HL-60/S4 treated with phorbol 12-myristate 13-acetate at 8.2 ng/mL for 4 days and 3 days (cell line): ENCODE measurements around the gene BARHL2.

Experiments used
- in situ Hi-C: fragments of 300-500 bp; cut with MboI; formaldehyde crosslinking; loops from 2 replicates; pipeline ENCODE4 v1.15.0; 2022; ENCODE audit warnings: low sequenced_read_pairs

The BARHL2 gene

DNA sequence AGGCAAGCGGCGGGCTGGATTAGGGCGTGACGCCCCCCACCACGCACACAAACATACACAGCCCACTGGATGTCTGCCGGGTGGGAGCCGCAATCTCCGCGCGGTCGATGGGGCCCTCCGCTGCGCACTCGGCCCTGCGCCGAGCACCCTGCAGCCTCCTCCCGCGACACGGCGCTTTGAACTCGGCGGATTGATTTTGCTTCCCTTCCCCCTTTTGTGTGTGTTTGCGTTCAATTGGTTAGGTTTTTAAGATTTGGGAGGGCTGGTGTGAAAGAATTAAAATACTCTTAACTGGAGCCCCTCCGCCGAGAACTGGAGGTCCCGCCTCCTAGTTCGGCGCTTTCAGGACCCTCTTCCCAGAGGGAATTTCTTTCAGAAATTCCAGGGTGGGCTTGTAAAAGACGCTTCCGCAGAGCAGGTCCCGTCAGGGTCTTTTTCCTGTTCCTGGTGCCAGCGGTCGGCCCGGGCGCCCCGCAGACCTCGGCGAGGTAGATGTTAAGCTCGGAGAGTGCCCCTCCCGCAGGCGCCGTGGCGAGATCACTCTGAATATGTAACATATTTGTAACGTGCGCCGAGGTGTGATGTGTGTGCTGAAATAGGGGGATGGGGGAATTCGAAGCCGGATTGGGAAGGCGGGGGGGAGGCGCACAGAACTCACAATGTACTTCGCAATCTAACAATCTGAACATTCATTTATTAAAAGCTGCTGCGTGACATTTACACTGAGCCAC, 8.0 kb upstream of the BARHL2 start:
- in situ Hi-C loops, result no loop called here

DNA sequence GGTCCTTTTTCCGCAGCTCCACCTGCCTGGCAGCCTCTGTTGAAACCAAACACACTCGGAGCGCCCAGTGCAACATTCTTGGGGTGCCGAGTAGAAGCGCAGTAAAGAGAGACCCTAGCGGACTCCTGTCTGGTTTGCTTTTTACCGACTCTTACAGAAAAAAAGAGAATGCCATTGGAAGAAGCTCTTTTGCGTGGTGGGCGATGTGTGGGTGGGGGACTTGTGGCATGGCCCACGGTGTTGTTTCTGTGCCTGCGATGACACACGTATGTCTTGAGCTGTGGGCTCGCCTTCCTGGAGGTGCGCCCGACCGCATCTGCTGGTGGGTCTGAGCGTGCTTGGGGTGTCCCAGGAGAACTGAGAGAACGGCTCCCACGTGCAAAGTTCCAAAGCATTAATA, 7.3 kb upstream of the BARHL2 start:
- in situ Hi-C loops, result no loop called here

DNA sequence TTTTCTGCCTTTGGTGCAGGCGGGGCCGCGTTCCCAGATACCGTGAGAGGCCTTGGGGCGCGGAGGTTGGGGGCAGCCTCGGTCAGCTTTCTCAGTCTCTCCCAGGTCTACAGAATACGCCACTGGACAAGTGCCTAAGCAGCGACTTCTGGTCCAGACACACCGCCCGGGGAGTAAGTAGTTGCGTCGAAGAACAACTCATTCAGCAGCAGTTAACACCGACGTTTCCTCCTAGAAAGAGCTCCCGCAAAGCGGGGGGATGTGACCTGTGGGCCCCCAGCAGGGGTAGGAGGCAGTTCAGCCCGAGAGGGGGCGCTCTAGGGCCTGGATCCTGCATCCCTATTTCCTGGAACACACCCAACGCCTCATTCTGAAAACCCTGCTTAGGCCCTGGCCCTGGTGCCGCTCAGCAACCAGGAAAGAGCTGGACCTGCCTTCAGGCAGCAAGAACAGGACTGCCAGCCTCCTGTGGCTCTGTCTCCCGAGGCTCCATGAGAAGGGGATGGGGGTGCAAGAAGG, 6.5 kb upstream of the BARHL2 start:
- in situ Hi-C loops, result no loop called here

DNA sequence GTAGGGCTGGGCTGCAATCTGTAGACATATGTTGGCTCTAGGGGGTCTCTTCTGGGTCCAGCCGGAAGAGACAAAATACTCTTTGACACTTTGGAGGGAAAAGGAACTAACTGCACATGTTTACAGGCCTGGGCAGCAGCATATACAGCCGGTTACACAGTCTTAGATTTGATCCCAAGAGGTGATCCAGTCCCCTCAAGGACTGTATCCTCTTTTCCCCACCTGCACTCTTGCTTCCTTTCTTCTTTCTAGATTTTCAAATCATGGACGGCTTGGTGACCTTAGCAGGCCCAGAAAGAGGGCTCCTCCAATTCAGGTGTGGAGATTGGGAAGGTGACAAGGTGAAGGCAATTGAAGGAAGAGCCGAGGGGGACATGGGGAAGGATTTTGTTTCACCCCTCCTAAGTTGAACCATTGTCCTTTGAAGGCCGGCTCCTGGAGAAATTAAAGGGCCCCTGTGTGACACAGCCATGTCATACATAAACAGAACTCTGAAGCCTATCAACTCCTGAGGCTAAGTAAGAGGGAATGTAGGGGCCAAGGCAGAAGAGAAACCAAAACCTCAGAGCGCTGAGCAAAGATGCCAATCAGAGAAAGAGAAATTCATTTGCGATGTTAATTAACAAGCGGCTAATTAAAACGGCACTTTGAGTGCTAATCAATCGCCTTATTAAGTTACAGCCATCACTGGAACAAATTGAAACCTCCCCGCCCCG, 5.9 kb upstream of the BARHL2 start:
- in situ Hi-C loops, result no loop called here

DNA sequence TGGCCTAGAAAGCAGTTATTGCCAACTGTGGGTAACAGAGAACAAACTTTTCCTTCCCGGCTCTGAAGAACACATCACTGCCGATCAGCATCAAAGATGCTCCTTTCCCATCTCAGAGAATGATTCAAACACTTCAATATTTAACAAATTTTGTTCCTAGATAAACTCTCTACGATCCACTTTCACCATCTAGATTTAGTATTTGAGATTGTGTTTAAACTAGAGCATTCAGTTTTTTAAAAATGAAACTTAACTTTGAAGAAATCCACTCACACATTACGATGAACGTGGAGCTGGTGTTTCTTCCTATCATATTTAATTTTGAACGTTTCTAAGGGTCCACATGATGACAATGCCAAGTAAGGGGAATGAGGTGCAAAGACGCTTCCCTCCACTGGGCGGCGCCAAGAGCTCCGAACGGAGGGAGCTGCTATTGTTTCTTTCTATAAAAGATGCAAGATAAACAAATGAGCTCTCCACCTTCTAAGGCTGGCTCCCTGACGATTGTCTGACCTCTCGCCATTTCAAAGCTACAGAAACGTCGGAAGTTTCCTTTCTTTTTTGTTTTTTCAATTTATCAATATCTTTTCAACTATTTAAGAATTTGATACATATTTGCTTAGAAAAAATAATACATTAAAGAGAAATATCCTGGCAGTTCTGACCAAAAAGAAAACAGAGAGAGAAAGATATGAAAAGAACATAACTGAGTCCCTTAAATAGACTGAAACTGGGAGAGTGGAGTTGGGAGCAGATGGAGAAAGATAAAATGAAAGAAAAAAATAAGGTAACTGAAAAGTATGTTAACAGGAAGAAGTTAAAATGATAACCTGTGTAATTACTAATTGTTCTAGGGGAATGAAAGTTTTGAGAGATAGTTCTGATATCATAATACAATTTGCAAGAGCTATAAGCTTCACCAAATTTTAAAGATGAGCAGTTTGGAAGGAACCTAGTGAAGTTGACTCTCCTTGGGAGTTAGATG, 4.4 kb upstream of the BARHL2 start:
- in situ Hi-C loops, result no loop called here

DNA sequence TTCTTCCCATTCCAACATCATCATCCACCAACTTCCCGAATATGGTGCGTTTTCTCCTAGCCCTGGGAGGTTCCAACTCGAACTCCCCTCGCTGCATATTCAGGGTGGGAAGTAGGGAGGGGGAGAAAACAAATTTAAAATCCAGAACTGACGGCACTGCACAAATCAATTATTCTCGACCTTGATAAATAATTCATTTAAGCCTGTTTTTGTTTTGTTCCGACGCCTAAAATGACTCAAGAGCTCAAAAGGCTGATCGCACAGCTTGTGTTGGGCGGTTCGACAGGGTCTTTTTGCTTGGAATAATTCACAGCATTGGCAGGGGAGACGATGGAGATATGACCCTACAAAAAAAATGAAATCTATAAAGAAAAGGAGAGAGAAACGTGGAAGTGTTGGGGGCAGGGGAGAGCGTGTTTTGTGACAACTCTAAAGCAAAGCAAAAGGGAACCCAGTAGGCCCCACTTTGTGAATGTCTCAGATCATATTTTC, 3.1 kb upstream of the BARHL2 start:
- in situ Hi-C loops, result no loop called here

DNA sequence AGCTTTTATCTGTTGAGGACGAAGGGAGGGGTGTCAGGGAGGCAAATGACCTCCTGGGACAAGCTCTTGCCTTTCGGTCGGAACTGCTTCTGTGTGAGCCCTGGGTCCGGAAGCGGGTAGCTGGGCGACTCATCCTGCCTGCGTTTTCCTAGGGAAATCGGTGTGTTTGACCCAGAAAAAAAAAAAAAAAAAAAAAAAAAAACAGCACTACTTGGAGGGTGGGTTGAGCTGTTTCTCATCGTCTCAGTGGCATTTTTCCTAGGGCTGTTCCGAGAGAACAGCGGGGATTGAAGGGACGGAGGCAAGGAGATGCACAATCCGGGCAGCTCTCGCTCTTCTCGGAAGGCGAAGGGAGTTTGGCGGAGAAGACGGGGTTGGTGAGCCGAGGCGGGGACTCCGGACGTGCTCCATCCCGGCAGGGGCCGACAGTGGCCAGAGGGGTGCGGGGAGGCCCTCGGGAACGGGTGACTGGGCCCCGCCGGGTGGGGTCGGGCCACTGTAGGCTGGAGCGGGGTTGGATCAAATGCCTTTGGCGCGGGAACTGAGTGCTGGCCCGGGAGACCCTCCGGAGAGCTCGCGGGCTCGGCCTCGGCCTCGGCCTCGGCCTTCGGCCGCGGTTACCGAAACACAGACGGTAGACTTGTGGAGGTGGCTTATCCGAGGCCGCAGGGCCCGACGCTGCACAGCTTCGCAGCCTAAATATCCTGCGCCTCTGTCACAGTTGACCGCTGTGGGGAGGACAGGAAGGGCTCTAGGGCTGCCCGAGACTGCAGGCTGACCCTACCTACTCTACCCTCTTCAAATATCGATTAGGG, 2.4 kb upstream of the BARHL2 start:
- in situ Hi-C loops, result no loop called here

DNA sequence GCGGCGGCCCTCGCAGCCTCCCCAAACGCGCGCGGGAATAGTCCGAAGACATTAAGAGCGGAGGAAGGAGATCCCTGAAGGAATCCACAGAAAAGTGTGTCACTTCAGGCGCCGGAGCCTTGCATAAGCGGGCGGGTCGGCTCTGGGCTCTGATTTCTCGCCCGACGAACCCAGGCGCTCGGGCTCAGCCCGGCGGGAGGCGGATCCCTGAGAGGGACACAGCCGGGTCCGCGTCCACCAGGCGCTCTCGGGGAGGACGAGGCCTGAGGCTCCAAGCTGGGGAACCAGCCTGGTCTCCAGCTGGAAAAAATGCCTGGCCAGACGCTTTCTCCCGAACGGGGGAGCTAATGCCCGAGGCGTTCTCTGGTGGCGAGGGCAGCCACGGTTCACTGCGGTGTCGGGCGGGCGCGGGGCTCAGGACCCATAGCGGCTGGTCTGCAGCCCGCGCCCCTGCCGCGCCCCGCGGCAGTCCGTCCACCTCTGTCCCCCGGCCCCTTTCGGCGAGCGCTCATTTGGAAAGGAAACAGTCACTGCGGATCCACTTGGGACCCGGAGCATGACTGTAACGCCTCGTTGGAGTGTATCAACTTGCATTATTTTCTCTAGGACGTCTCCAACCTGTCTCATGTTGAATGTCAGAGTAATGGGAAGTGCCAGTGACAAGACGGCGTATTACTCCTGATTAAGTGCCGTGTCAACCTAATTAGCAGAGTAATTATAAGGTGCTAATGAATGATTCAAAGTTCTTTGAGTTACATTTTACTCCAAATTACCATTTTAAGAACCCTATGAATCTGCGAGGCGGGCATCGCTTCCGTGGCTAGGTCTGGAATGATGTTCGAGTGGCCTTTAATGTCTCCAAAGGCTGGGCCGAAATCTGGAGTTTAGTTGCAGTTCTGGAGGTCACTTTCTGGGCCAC, 1.6 kb upstream of the BARHL2 start:
- in situ Hi-C loops, result no loop called here

DNA sequence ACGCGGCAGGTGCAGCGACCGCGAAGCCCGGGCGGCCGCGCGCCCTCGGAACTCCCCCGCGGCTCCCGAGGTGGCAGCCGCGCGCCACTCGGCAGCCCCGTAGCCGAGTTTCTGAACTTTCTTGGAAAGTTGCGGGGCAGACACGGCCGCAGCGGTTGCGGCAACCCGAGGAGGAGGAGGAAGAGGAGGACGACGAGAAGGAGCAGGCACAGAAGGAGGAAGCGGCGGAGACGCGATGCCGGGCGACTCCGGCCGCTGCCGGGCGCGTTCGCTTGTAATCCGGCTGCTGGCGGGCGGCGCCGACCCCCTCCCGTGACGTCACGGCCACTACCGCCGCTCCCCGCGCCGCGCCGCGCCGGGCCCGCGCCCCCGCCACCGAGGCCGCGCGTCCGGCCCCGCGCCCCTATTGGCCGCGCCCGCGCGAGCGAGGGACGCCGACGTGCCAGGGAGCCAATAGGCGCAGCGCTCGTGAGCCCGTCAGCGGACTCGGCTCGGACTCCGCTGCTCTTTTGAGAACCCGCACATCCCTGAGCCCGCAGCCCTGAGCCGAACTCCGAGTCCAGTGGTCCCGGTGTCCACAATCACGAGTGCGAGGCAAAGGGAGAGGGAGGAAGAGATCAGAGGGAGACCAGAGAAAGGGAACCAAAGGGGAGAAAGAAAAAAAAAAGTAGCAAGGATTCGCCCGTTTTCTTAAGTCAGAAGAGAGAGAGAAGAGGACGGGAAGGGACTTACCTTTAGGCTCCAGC, 736 bp upstream of the BARHL2 start:
- in situ Hi-C loops, result no loop called here

DNA sequence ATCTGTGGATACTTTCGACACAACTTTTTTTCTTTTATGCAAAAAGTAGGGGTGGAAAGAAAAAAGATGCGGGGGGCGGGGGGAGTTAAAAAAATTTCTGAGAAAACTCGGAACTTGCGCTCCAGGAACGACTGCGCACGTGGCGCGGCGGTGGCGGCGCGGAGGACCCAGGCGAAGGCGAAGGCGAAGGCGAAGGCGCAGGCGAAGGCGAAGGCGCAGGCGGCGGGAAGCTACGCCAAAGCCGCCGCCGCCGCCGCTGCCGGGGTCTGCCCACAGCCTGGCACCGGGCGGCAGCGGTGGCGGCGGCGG, 208 bp upstream of the BARHL2 start:
- in situ Hi-C loops, result no loop called here

DNA sequence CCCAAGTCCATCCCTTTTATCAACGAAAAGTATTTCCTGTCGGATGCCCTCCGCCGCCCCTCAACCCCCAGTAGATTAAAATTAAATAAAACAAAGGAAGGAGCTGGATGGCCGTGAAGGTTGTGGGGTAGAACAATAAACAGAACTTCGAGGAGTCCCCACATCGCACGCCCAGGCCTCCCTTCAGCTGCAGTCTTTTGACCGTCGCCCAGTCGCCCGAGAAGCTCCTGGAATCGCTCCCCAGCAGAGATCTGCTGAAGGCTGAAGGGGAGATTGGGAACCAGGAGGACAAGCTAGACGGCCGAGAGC, 905 bp downstream of the BARHL2 start:
- in situ Hi-C loops, result no loop called here

DNA sequence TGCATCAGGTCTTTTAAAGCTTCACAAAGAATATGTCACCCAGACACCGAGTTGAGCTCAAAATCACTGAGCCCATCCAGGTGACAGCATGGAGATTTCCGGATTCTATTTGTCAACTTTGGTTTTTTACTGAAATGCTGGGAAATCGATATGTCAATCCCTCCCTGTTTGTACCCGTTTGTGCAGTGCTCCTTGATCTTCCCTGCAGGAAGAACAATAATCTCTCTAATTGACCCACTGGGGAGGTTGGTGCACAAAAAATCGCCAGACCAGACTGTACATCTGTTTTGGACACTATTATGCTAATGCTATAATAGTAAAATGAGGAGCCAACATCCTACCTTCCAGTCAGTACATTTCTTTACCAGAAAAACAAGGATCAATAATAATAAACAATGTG, 1.8 kb downstream of the BARHL2 start:
- in situ Hi-C loops, result no loop called here

DNA sequence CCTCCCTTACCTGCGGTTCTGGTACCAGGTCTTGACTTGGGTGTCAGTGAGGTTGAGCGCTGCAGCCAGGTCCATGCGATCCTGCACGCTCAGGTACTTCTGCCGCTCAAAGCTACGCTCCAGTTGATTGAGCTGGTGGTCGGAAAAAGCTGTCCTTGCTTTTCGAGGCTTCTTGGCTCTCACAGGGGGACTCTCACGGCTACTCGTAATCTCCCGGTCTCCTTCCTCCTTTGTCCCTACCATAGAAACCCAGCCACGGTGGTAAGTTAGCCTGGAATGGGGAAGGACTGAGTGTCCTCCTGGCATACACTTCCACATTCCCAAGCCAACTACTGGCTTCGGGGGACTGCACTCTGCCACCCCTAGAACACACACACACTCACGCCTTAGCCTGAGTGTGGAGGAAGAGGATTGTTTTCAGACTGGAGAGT, 2.6 kb downstream of the BARHL2 start:
- in situ Hi-C loops, result no loop called here

DNA sequence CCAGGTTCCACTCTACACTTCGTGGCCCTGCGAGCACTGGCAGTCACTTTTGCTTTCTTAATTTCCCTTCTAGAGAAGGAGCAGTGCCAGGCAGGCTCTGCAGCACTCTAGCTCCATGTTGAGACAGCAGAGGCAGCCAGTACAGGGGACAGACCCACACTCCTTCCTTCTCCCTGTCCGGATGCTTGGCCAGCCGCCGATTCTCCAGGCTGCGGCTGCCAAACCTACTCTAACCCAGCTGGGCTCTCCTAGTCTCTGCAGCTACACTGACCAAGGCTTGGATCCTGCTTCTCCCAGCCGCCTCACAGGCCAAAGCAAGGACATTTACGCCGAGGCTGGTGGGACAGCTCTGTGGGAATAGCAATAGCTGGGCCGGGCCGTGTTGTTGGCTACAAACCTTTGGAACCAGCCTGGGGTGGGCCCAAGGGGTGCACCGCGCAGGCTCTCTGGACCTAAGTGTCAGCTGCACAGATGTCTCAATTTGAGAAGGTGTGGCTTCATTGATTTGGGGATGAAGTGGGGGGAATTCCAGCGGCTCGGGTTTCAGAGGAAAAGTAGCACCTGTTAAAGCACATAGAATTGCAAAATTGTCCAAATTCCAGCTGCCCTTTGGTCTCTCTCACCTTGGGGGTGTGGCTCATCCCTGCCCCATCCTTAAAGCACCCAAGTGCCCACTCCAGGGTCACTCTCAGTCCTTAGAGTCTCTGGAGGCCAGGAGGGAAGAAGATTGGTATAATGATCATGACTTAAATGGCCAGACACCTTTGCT, 3.2 kb downstream of the BARHL2 start:
- in situ Hi-C loops, result no loop called here

DNA sequence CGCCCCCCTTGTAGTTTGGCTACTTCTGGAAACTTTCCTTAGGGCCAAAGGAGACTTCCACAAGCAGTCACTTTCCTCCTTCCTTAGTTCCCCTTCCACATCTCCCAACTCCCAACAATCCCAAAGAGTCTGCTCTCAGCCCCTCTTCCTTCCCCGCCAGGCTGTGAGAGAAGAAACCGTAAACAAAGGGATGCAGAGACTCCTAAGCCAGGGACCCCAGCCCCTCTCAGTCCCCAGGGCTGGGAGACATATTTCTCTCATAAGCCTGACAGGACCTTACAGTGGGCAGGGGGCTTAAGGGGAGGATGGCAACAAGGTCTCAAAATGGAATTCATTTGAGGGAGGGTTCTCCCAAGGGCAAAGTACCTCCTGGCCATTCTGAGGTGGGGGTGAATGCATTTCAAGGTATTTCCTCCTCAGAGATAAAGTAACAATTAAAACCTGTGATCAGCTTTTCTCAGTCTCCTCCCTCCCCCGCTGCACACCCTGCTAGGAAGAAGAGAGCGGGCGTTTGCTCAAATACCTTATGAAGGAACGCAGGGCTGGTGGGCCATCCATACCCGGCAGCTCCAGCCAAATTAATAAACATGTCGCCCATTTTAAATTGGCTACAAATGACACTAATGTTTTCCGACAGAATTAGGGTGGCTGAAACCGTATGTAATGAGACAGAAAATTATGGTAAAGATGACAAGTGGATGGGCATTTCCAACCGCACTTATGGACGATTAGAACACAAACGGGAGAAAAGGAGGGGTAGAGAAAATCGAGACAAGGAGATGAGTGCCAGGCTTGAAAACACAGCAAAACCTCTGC, 4.0 kb downstream of the BARHL2 start:
- in situ Hi-C loops, result no loop called here

DNA sequence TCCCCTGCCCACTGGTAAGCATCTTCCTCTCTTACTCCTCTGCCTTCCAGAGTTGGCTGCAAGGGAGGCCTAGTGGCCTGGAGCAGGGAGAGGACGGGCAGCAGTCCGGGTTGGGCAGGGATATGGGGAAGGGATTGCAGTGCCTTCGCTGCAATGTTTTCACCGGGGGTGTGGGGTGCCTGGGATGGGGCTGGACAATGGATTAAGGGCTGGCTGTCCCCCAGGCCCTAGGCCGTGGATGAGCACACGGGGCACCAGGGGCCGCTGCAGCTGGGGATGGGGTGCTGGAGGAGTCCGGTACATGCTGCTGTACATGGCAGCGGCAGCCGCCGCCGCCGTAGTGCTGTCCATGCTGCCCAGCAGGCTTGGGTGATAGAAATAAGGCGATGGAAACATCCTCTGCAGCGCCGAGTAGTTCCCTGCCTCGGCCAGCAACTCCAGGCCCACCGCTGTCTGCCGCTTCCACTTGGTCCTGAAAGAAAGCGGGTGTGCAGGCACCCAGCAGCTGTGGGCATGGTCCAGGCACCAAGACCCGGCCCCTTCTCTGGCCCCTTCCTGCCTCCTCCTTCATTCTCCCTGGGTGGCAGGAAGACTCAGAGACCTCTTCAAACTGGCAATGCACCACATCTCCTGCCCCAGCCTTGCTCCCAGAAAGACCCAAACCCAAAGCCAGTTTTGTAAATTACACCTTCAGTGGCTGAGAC, 4.8 kb downstream of the BARHL2 start:
- in situ Hi-C loops, result no loop called here

DNA sequence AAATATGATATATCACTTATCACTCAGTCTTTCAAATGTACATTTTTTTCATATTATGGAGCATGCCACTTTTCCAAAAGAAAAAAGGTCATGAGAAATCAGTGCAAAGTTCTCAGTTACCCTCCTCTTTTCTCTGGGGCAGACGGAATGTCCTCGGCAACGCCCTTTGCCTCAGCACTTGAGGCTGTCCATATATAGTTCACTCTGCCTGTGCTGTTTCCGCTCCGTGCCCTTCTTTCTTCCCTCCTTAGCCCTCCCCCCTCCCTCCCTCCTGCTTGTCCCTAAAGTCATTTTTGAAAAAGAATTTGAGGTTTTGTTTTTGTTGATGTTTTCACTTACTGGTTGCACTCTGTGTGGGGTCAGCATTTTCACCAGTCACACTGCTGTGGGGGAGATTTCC, 5.4 kb downstream of the BARHL2 start:
- in situ Hi-C loops, result no loop called here
